ENCODE measurements around the gene GPR152.

The GPR152 gene

GRCh38 chr11:67439321-67440228 is 13.0 kb downstream of the GPR152 start:
- H3K4me3 ChIP-seq (ENCODE audit: control insufficient read depth in 1 of 7, extremely low read depth in 1 of 7, insufficient read depth in 4 of 7, low read depth in 2 of 7, low read length in 6 of 7), result peak overlapping the region in 1 of 7 experiments; percentile 20
- H3K36me3 ChIP-seq (ENCODE audit: control insufficient read depth in 4 of 4, insufficient read depth in 4 of 4, low read length in 3 of 4), result peaks cover 2 to 45% (median 10%) of the 10 kb centered on the region in 4 experiments
- 63% methylated on average over 27 of the region's 31 CpGs for WGBS (ENCODE audit: insufficient coverage)
- POLR2A ChIA-PET, result interaction anchor here (1.1 to 1.4 kb wide), 3 partner anchors 12 to 38 kb away, joined by 4 to 6 read pairs (median 4); partner anchors contain the start of genes PPP1CA and RPS6KB2
- no peaks in the 10 kb centered on the region for H3K9me3 ChIP-seq (ENCODE audit: control extremely low read depth in 1 of 5, control insufficient read depth in 4 of 5, insufficient read depth in 2 of 5, low read depth in 1 of 5, low read length in 4 of 5)
- H3K27ac ChIP-seq (ENCODE audit: insufficient read depth in 1 of 2, low read depth in 1 of 2, low read length in 2 of 2, poor library complexity in 1 of 2, severe bottlenecking in 2 of 2), result no peak overlapping the region
- CTCF ChIA-PET, result interaction anchor here (0.7 to 2.1 kb wide), 6 partner anchors 11 to 43 kb away, joined by 3 to 11 read pairs (median 4); partner anchors contain the start of genes AIP and PPP1CA
- DNase-seq, result peak in 1 of 3 donors; percentile 42
- H3K27me3 ChIP-seq (replicated peaks in 2 of 5; ENCODE audit: control insufficient read depth in 4 of 5, insufficient read depth in 5 of 5, low read length in 4 of 5), result no peaks in the 10 kb centered on the region
- H3K4me1 ChIP-seq (ENCODE audit: control extremely low read depth in 1 of 4, control insufficient read depth in 4 of 4, insufficient read depth in 4 of 4, low read length in 3 of 4), result peaks cover 1 to 85% (median 77%) of the 10 kb centered on the region in 4 experiments

GRCh38 chr11:67438158-67438902 is 14.2 kb downstream of the GPR152 start:
- ChIA-PET POLR2A (interaction anchor here (0.7 to 2.2 kb wide), 9 partner anchors 10 to 37 kb away, joined by 3 to 10 read pairs (median 4); partner anchors contain the start of genes PPP1CA, RPS6KB2 and TMEM134), CTCF (interaction anchor here (0.7 to 2.7 kb wide), 10 partner anchors 9 to 65 kb away, joined by 3 to 19 read pairs (median 5); partner anchors contain the start of genes CLCF1, PPP1CA, RPS6KB2 and TBC1D10C)
- peak overlapping the region in 1 of 2 experiments; percentile 79 for H3K27ac ChIP-seq (ENCODE audit: insufficient read depth in 1 of 2, low read depth in 1 of 2, low read length in 2 of 2, poor library complexity in 1 of 2, severe bottlenecking in 2 of 2)
- no peaks in the 10 kb centered on the region for H3K27me3 ChIP-seq (replicated peaks in 2 of 5; ENCODE audit: control insufficient read depth in 4 of 5, insufficient read depth in 5 of 5, low read length in 4 of 5)
- no peaks in the 10 kb centered on the region for H3K9me3 ChIP-seq (ENCODE audit: control extremely low read depth in 1 of 5, control insufficient read depth in 4 of 5, insufficient read depth in 2 of 5, low read depth in 1 of 5, low read length in 4 of 5)
- DNase-seq, result no peak
- WGBS (ENCODE audit: insufficient coverage), result 89% methylated on average over 35 of the region's 41 CpGs
- peaks cover 1 to 90% (median 77%) of the 10 kb centered on the region in 4 experiments for H3K4me1 ChIP-seq (ENCODE audit: control extremely low read depth in 1 of 4, control insufficient read depth in 4 of 4, insufficient read depth in 4 of 4, low read length in 3 of 4)
- H3K36me3 ChIP-seq (ENCODE audit: control insufficient read depth in 4 of 4, insufficient read depth in 4 of 4, low read length in 3 of 4), result peaks cover 2 to 57% (median 17%) of the 10 kb centered on the region in 4 experiments
- H3K4me3 ChIP-seq (ENCODE audit: control insufficient read depth in 1 of 7, extremely low read depth in 1 of 7, insufficient read depth in 4 of 7, low read depth in 2 of 7, low read length in 6 of 7), result peak overlapping the region in 4 of 7 experiments; percentile 31 to 89 (median 78)

- DNase-seq, result no peak
- H3K36me3 ChIP-seq (ENCODE audit: control insufficient read depth in 4 of 4, insufficient read depth in 4 of 4, low read length in 3 of 4), result peaks cover 2 to 62% (median 22%) of the 10 kb centered on the region in 4 experiments
- ChIA-PET POLR2A (interaction anchor here (0.7 to 2.2 kb wide), 8 partner anchors 12 to 36 kb away, joined by 3 to 10 read pairs (median 4); partner anchors contain the start of genes PPP1CA and TMEM134), CTCF (interaction anchor here (0.7 to 2.7 kb wide), 9 partner anchors 9 to 65 kb away, joined by 3 to 19 read pairs (median 5); partner anchors contain the start of genes CLCF1, PPP1CA, RPS6KB2 and TBC1D10C)
- 32% methylated on average over 3 of the region's 3 CpGs for WGBS (ENCODE audit: insufficient coverage)
- no peaks in the 10 kb centered on the region for H3K9me3 ChIP-seq (ENCODE audit: control extremely low read depth in 1 of 5, control insufficient read depth in 4 of 5, insufficient read depth in 2 of 5, low read depth in 1 of 5, low read length in 4 of 5)
- H3K27ac ChIP-seq (ENCODE audit: insufficient read depth in 1 of 2, low read depth in 1 of 2, low read length in 2 of 2, poor library complexity in 1 of 2, severe bottlenecking in 2 of 2), result peak overlapping the region; percentile 15 to 79
- peak overlapping the region; percentile 18 to 89 (median 73) for H3K4me3 ChIP-seq (ENCODE audit: control insufficient read depth in 1 of 7, extremely low read depth in 1 of 7, insufficient read depth in 4 of 7, low read depth in 2 of 7, low read length in 6 of 7)
- no peaks in the 10 kb centered on the region for H3K27me3 ChIP-seq (replicated peaks in 2 of 5; ENCODE audit: control insufficient read depth in 4 of 5, insufficient read depth in 5 of 5, low read length in 4 of 5)
- peaks cover 1 to 87% (median 78%) of the 10 kb centered on the region in 4 experiments for H3K4me1 ChIP-seq (ENCODE audit: control extremely low read depth in 1 of 4, control insufficient read depth in 4 of 4, insufficient read depth in 4 of 4, low read length in 3 of 4)
Observed at GRCh38 chr11:67437809-67438157, 14.7 kb downstream of the GPR152 start.

- peak in 2 of 3 donors; percentile 58 to 68 for DNase-seq
- no peaks in the 10 kb centered on the region for H3K27me3 ChIP-seq (replicated peaks in 2 of 5; ENCODE audit: control insufficient read depth in 4 of 5, insufficient read depth in 5 of 5, low read length in 4 of 5)
- no peaks in the 10 kb centered on the region for H3K9me3 ChIP-seq (ENCODE audit: control extremely low read depth in 1 of 5, control insufficient read depth in 4 of 5, insufficient read depth in 2 of 5, low read depth in 1 of 5, low read length in 4 of 5)
- H3K36me3 ChIP-seq (ENCODE audit: control insufficient read depth in 4 of 4, insufficient read depth in 4 of 4, low read length in 3 of 4), result peaks cover 2 to 67% (median 25%) of the 10 kb centered on the region in 4 experiments
- 0% methylated on average over 16 of the region's 26 CpGs for WGBS (ENCODE audit: insufficient coverage)
- H3K4me3 ChIP-seq (ENCODE audit: control insufficient read depth in 1 of 7, extremely low read depth in 1 of 7, insufficient read depth in 4 of 7, low read depth in 2 of 7, low read length in 6 of 7), result peak within 1 kb of the TSS; percentile 18 to 89 (median 73)
- ChIA-PET POLR2A (interaction anchor here (0.7 to 2.2 kb wide), 13 partner anchors 9 to 40 kb away, joined by 3 to 10 read pairs (median 4); partner anchors contain the start of genes PPP1CA, RPS6KB2, TBC1D10C and TMEM134), CTCF (interaction anchor here (0.8 to 2.7 kb wide), 9 partner anchors 9 to 69 kb away, joined by 3 to 19 read pairs (median 5); partner anchors contain the start of genes PPP1CA, RPS6KB2, TBC1D10C and TMEM134)
- peaks cover 1 to 83% (median 76%) of the 10 kb centered on the region in 4 experiments for H3K4me1 ChIP-seq (ENCODE audit: control extremely low read depth in 1 of 4, control insufficient read depth in 4 of 4, insufficient read depth in 4 of 4, low read length in 3 of 4)
- peak within 1 kb of the TSS; percentile 25 to 79 for H3K27ac ChIP-seq (ENCODE audit: insufficient read depth in 1 of 2, low read depth in 1 of 2, low read length in 2 of 2, poor library complexity in 1 of 2, severe bottlenecking in 2 of 2)
Observed at GRCh38 chr11:67437082-67437808, 15.3 kb downstream of the GPR152 start, which contains the start of gene PTPRCAP. TSS of gene PTPRCAP (minus strand) at chr11:67437682. CDS start at chr11:67437619, 63 bp downstream.

GRCh38 chr11:67436459-67437081 is 16.0 kb downstream of the GPR152 start:
- no peaks in the 10 kb centered on the region for H3K27me3 ChIP-seq (replicated peaks in 2 of 5; ENCODE audit: control insufficient read depth in 4 of 5, insufficient read depth in 5 of 5, low read length in 4 of 5)
- POLR2A ChIA-PET, result interaction anchor here (0.6 to 2.2 kb wide), 10 partner anchors 9 to 84 kb away, joined by 3 to 10 read pairs (median 3); partner anchors contain the start of genes PPP1CA, RPS6KB2 and TBC1D10C
- H3K4me3 ChIP-seq (ENCODE audit: control insufficient read depth in 1 of 7, extremely low read depth in 1 of 7, insufficient read depth in 4 of 7, low read depth in 2 of 7, low read length in 6 of 7), result peak overlapping the region in 6 of 7 experiments; percentile 15 to 89 (median 78)
- H3K4me1 ChIP-seq (ENCODE audit: control extremely low read depth in 1 of 4, control insufficient read depth in 4 of 4, insufficient read depth in 4 of 4, low read length in 3 of 4), result peaks cover 1 to 82% (median 75%) of the 10 kb centered on the region in 4 experiments
- CTCF ChIA-PET, result interaction anchor here (1.3 to 2.7 kb wide), 5 partner anchors 16 to 70 kb away, joined by 3 to 19 read pairs (median 8); partner anchors contain the start of genes PPP1CA, TBC1D10C and TMEM134
- peaks cover 2 to 70% (median 30%) of the 10 kb centered on the region in 4 experiments for H3K36me3 ChIP-seq (ENCODE audit: control insufficient read depth in 4 of 4, insufficient read depth in 4 of 4, low read length in 3 of 4)
- H3K9me3 ChIP-seq (ENCODE audit: control extremely low read depth in 1 of 5, control insufficient read depth in 4 of 5, insufficient read depth in 2 of 5, low read depth in 1 of 5, low read length in 4 of 5), result no peaks in the 10 kb centered on the region
- WGBS (ENCODE audit: insufficient coverage), result 0% methylated on average over 4 of the region's 6 CpGs
- peak in 1 of 3 donors; percentile 45 for DNase-seq
- peak overlapping the region; percentile 25 to 70 for H3K27ac ChIP-seq (ENCODE audit: insufficient read depth in 1 of 2, low read depth in 1 of 2, low read length in 2 of 2, poor library complexity in 1 of 2, severe bottlenecking in 2 of 2)

Data from common myeloid progenitor, CD34-positive (primary cell).